Gastroesophageal sphincter (tissue), 3 donors: ENCODE data around the gene ASB13.

Experiments used
- CTCF ChIP-seq, 4 experiments: fragments of 200-600 bp in 2 of 4; fragments of 450-650 bp in 2 of 4; sonication (generic) in 1 of 4; IDR thresholded peaks; one replicate each; pipeline ENCODE4 v1.5.1; 2017 to 2019; ENCODE audit warnings: antibody characterized with exemption in 4 of 4, mild to moderate bottlenecking in 2 of 4, moderate library complexity in 2 of 4
- POLR2AphosphoS5 ChIP-seq: sonication (generic); formaldehyde crosslinking; IDR thresholded peaks from one replicate; pipeline ENCODE4 v1.6.1; 2017; ENCODE audit warnings: antibody characterized with exemption

GRCh38 chr10:5630112-5630436 is 36.3 kb downstream of the ASB13 start:
- no peak for TF ChIP-seq CTCF (IDR thresholded peaks at IDR 0.05)
- TF ChIP-seq POLR2AphosphoS5 = no peak
